ENCODE measurements around the gene HOXC12.

- no peak for TF ChIP-seq POLR2A (IDR thresholded peaks at IDR 0.05; ENCODE audit: low read length)
- no peak for TF ChIP-seq GATA1 (IDR thresholded peaks at IDR 0.05; ENCODE audit: low read depth, low read length)
Observed at GRCh38 chr12:53966385-53967133, 11.9 kb downstream of the HOXC12 start.
